ENCODE data around the gene C9orf153.

DNA sequence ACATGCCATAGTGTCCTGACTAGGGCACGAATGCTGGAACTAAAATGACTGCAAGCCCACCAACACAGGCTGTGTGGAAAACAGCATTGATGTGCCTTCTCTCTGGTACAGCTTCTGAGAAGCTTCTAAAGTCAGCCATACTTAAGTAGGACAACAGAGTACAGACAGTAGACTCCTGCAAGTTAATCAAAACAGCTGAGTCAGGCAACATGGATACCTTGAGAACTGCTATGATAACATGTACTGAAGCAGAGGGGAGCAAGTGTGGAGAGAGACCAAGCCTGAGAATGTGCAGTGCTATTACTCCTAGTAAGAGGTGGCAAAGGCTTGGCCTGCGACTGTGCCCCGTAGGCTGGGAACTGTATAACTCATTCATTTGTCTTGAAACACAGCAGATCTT is 20.4 kb upstream of the C9orf153 start:
- no peak for TF ChIP-seq EZH2phosphoT487 (IDR thresholded peaks at IDR 0.05; ENCODE audit: borderline replicate concordance, low read depth)
- TF ChIP-seq, protein P1, sequence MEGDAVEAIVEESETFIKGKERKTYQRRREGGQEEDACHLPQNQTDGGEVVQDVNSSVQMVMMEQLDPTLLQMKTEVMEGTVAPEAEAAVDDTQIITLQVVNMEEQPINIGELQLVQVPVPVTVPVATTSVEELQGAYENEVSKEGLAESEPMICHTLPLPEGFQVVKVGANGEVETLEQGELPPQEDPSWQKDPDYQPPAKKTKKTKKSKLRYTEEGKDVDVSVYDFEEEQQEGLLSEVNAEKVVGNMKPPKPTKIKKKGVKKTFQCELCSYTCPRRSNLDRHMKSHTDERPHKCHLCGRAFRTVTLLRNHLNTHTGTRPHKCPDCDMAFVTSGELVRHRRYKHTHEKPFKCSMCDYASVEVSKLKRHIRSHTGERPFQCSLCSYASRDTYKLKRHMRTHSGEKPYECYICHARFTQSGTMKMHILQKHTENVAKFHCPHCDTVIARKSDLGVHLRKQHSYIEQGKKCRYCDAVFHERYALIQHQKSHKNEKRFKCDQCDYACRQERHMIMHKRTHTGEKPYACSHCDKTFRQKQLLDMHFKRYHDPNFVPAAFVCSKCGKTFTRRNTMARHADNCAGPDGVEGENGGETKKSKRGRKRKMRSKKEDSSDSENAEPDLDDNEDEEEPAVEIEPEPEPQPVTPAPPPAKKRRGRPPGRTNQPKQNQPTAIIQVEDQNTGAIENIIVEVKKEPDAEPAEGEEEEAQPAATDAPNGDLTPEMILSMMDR (IDR thresholded peaks at IDR 0.05) = no peak
- no peak for TF ChIP-seq JUND (IDR thresholded peaks at IDR 0.05)
- TF ChIP-seq, protein P2, sequence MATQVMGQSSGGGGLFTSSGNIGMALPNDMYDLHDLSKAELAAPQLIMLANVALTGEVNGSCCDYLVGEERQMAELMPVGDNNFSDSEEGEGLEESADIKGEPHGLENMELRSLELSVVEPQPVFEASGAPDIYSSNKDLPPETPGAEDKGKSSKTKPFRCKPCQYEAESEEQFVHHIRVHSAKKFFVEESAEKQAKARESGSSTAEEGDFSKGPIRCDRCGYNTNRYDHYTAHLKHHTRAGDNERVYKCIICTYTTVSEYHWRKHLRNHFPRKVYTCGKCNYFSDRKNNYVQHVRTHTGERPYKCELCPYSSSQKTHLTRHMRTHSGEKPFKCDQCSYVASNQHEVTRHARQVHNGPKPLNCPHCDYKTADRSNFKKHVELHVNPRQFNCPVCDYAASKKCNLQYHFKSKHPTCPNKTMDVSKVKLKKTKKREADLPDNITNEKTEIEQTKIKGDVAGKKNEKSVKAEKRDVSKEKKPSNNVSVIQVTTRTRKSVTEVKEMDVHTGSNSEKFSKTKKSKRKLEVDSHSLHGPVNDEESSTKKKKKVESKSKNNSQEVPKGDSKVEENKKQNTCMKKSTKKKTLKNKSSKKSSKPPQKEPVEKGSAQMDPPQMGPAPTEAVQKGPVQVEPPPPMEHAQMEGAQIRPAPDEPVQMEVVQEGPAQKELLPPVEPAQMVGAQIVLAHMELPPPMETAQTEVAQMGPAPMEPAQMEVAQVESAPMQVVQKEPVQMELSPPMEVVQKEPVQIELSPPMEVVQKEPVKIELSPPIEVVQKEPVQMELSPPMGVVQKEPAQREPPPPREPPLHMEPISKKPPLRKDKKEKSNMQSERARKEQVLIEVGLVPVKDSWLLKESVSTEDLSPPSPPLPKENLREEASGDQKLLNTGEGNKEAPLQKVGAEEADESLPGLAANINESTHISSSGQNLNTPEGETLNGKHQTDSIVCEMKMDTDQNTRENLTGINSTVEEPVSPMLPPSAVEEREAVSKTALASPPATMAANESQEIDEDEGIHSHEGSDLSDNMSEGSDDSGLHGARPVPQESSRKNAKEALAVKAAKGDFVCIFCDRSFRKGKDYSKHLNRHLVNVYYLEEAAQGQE (IDR thresholded peaks at IDR 0.05; ENCODE audit: low read depth, low read length) = no peak
- no peak for TF ChIP-seq FOXJ3 (CRISPR knock-in tag; IDR thresholded peaks at IDR 0.05)
- TF ChIP-seq, protein P3, sequence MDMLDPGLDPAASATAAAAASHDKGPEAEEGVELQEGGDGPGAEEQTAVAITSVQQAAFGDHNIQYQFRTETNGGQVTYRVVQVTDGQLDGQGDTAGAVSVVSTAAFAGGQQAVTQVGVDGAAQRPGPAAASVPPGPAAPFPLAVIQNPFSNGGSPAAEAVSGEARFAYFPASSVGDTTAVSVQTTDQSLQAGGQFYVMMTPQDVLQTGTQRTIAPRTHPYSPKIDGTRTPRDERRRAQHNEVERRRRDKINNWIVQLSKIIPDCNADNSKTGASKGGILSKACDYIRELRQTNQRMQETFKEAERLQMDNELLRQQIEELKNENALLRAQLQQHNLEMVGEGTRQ (IDR thresholded peaks at IDR 0.05; ENCODE audit: borderline replicate concordance, low read depth, low read length) = no peak
- TF ChIP-seq GABPA (IDR thresholded peaks at IDR 0.05; ENCODE audit: low read depth) = no peak
- TF ChIP-seq TCF12 (IDR thresholded peaks at IDR 0.05) = no peak
- no peak for TF ChIP-seq RAD21 (IDR thresholded peaks at IDR 0.05; ENCODE audit: low read length)
